ENCODE data around the gene ZNF804A.

GRCh38 chr2:184859187-184859586, 260.9 kb downstream of the ZNF804A start:
- TF ChIP-seq EZH2 (IDR thresholded peaks at IDR 0.05; ENCODE audit: low read depth, low read length, severe bottlenecking) (no peak), GTF2F1 (IDR thresholded peaks at IDR 0.05; ENCODE audit: borderline replicate concordance, low read depth, low read length) (no peak), EGR1 (IDR thresholded peaks at IDR 0.05; ENCODE audit: borderline replicate concordance, low read depth, low read length) (no peak), CTCF (IDR thresholded peaks at IDR 0.05; ENCODE audit: control extremely low read depth in 1 of 3, insufficient read depth in 1 of 3, low read depth in 1 of 3, low read length in 3 of 3) (no peak), SRF (IDR thresholded peaks at IDR 0.05; ENCODE audit: low read depth, low read length) (no peak), TAF1 (IDR thresholded peaks at IDR 0.05; ENCODE audit: low read depth, low read length) (no peak), SIN3A (conservative IDR thresholded peaks at IDR 0.05 in 1 of 2, IDR thresholded peaks at IDR 0.05 in 1 of 2; ENCODE audit: low read depth in 1 of 2, low read length in 2 of 2) (no peak), ATF2 (IDR thresholded peaks at IDR 0.05; ENCODE audit: low read length) (no peak), RXRA (IDR thresholded peaks at IDR 0.05; ENCODE audit: insufficient read depth, low read depth, low read length) (no peak), ATF3 (IDR thresholded peaks at IDR 0.05; ENCODE audit: insufficient read depth, low read depth, low read length) (no peak), KDM1A (IDR thresholded peaks at IDR 0.05; ENCODE audit: borderline replicate concordance, low read length) (no peak), GABPA (IDR thresholded peaks at IDR 0.05; ENCODE audit: borderline replicate concordance, insufficient read depth, low read length) (no peak), POLR2A (IDR thresholded peaks at IDR 0.05; ENCODE audit: control extremely low read depth in 1 of 2, low read depth in 2 of 2, low read length in 2 of 2) (no peak)

All from H1 (cell line).